GM18508 (cell line): ENCODE results near the gene SF3B5.
"Not testable (repeated sequence)": the region's sequence is repeated elsewhere in the genome, so short reads cannot be mapped to it uniquely, and the experiment has no call there.

Source experiments
- ATAC-seq: cut with Tn5 transposase; IDR thresholded peaks from one replicate; pipeline ENCODE4 v1.9.1; 2021; ENCODE audit warnings: moderate number of reproducible peaks; ENCODE audit not compliant: insufficient read depth, unreplicated experiment

SF3B5 gene

GRCh38 chr6:144095134-144096002 lies at the start of gene SF3B5:
TSS of gene SF3B5 (minus strand) at chr6:144095573. CDS start at chr6:144095497, 76 bp downstream.
- ATAC-seq: peak; percentile 95

DNA sequence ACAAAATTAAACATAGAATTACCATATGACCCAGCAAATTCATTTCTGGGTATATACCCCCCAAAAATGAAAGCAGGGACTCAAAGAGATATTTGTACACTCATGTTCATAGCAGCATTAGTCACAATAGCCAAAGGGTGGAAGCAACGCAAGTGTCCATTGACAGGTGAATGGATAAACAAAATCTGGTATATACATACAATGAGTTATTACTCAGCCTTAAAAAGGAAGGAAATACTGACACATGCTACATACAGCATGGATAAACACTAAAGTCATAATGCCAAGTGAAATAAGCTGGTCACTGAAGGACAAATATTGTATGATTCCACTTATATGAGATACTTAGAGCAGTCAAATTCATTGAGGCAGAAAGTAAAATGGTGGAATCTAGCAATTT lies 49.6 kb upstream of the SF3B5 start:
- no peak for ATAC-seq

- no peak for ATAC-seq
Measured at GRCh38 chr6:144143878-144144277, 48.5 kb upstream of the SF3B5 start.

DNA sequence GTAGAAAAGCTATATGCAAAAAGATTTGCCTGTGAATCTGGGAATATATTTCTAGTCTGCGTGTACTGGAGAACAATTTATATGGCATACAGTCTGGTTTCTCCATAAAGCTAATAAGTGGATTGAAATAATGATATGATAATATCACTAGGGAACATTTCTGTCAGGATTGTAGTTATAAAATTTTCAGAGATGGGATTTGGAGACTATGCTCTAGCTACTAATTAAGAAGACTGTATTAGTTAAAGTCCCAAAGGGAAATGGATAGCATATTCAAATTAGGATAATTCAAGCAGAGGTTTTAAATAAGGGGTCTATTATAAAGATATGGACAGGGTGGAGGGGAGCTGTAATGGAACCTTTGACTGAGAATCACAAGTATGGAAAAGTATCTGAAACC lies 47.7 kb upstream of the SF3B5 start:
- ATAC-seq: no peak

GRCh38 chr6:144141470-144141869 lies 46.1 kb upstream of the SF3B5 start:
- no peak for ATAC-seq

- peak; percentile 58 for ATAC-seq
Measured at GRCh38 chr6:144140867-144141266, 45.5 kb upstream of the SF3B5 start.

GRCh38 chr6:144139817-144140216 lies 44.4 kb upstream of the SF3B5 start:
- no peak for ATAC-seq

GRCh38 chr6:144138542-144138941 lies 43.2 kb upstream of the SF3B5 start:
- ATAC-seq: no peak

GRCh38 chr6:144134737-144135136 lies 39.4 kb upstream of the SF3B5 start:
- ATAC-seq: no peak

DNA sequence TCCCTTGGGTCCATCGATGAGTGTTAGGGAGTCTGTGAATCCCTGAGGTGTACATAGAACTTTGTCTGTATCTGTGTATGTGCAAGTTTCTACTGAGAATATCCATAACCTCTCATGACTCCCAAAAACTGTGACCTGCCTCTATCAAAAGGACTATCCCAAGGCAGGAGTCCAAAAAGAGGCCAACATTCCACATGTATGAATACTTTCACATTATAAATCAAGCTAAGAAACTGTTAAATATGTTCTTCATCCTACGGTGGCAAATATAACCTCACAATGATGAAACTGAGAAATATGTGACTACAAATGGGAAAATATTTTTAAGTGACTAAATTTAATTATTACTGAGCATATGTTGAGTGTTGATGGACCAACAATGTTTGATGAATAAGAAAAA lies 38.8 kb upstream of the SF3B5 start:
- ATAC-seq: no peak

DNA sequence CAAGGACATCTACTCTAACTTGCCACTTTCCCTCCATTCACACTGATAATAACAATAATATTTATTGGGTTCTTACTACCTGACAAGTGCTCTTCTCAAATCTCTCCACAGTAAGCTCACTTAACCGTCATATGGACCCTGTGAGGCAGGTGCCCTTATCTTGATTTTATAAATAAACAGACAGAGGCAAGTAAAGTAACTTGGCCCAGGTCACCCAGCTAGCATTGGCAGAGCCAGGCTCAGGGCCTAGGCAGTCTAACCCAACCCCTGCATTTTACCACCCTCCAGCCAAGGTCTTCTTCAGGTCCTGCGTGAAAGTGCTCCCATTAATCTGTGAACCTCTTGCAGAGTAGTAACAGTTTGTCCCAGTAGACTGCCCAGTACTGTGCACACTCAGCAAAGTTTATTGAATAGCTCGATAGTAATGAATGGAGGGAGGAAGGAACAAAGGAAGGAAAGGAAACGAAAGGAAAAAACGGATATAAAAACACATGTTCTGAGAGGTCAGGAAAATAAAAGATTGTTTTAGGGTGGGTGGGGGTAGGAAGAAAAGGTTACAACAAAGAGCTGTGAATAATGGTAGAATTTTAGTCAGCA lies 38.0 kb upstream of the SF3B5 start:
- no peak for ATAC-seq

- ATAC-seq: not testable (repeated sequence)
Measured at GRCh38 chr6:144132167-144132690, 36.9 kb upstream of the SF3B5 start.

- ATAC-seq: no peak
Measured at GRCh38 chr6:144131248-144131709, 35.9 kb upstream of the SF3B5 start.

DNA sequence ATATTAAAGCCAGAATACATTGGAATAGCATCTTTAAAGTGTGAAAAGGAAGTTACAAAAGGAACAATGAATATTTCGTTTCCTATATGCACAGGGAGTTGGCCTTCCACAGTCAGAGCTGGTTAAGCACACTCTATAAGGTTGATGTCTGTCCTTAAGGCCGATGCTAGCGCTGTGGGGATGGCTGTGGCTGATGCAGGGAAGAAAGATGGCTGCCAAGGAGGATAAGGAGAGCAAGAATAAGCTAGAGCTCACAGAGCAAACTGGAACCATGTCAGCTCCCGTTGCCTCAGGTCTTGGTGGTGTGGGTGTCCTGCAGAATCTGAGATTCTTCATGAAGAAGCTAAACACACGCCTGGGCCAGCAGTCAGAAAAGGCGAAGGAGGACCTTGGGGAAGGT lies 34.1 kb upstream of the SF3B5 start:
- ATAC-seq: no peak

GRCh38 chr6:144127097-144127496 lies 31.7 kb upstream of the SF3B5 start:
- no peak for ATAC-seq

GRCh38 chr6:144123836-144124235 lies 28.5 kb upstream of the SF3B5 start:
- ATAC-seq: no peak

GRCh38 chr6:144123421-144123820 lies 28.0 kb upstream of the SF3B5 start:
- ATAC-seq: no peak

DNA sequence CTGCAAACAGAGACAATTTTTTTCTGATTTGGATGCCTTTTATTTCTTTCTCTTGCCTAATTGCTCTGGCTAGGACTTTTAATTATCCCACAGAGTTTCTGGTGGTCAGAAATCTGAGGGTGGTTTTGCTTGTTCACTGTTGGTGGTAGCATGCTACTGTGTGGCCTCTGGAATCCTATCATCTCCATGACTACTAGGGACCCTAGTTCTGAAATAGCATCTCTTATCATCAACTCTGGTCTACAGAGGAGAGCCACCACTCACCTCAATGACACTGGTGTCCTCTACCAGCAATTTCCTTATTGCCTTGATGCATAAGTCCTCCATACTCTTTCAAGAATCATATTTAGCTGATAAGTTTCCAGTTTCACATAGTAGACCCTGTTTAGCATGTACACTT lies 27.5 kb upstream of the SF3B5 start:
- no peak for ATAC-seq

DNA sequence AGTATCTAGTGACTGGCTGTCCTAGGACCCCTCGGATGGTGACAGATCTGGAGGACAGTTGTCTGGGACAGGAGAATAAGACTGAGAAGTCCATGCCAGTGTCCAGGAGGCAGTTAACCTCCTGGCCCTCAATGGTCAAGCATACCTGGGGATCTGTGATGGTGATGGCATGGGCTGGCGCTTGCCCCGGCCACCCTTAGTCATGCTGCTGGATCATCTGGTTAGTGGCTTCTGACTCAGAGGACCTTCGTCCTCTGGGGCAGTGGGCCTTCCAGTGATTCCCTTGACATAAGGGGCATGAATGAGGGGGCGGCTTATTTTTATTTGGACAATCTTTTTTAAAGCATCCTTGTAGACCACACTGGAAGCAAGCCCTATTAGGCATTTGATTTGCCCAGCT lies 24.0 kb upstream of the SF3B5 start:
- no peak for ATAC-seq

DNA sequence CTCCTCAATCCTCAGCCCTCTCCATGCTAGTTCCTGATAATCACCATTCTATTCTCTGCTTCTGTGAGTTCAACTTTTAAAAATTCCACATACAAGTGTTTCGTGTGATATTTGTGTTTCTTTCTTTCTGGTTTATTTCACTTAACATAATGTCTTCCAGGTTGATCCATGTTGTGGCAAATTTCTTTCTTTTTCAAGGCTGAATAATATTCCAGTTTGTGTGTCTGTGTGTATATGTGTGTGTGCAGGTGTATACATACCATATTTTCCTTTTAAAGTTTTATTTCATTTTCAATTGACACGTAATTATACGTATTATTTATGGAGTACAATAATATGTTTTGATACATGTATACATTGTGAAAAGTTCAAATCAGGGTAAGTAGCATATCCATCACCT lies 19.8 kb upstream of the SF3B5 start:
- no peak for ATAC-seq

DNA sequence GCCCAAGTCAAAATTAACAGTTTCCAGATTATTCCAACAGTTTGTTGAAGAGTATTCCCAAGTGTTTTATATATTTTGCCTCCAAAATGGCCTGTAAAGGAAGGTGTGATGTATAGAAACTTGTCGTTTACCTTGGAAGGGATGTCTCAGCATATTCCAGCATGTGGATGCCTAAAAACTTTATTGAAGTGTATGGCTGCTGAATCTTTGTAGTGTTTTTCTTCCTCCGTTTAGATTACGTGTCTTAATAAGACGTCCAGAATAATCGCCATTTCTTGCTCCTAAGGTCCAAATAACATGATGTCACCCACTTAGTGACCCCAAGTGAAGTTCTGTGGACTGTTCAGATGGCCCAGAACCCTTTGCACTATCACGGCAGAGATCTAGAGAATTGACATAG lies 18.0 kb upstream of the SF3B5 start:
- no peak for ATAC-seq

DNA sequence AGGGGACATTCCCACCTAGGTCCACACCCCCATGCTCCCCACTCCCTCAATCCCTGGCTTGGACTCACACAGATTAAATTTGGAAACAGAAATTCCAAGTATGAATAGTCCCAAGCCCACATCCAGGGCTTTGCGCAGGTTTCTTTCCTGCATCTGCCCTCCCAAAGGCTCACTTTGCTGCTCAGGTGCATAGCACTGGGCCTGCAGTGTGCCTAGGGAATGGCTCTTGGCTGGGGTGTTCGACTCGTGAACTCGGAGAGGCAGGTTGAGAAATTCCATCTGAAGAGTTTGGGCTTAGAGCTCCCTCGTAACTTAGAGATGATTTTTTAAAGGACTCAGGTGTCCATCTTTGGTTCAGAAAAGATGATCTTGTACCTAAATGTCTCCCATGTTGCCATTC lies 14.8 kb upstream of the SF3B5 start:
- no peak for ATAC-seq
